B cell (primary cell): ENCODE data around the gene SLC6A4. TPM values are rescaled to one million over a fixed set of nuclear protein-coding genes. Genes with fewer than 3 reads are reported as not detected.

ENCODE experiments used
- ATAC-seq: fragments of 200-7000 bp; cut with Tn5 transposase; one replicate; pipeline ENCODE4 v1.10.0; 2021; ENCODE audit warnings: low read depth, mild to moderate bottlenecking, moderate number of reproducible peaks, moderate library complexity
- CTCF ChIA-PET: fragments of 350-600 bp; sonication (Branson Sonifier 250); formaldehyde crosslinking; loops from one replicate; lab custom pipeline; 2021; ENCODE audit warnings: antibody characterized with exemption, inconsistent platforms; lab: Charles Lee
- POLR2A ChIA-PET: fragments of 350-600 bp; sonication (Branson Sonifier 250); formaldehyde crosslinking; loops from one replicate; lab custom pipeline; 2021; ENCODE audit warnings: antibody characterized with exemption; lab: Charles Lee
- DNase-seq: peaks from one replicate; pipeline ENCODE4 v3.0.0; 2013
- H2AFZ ChIP-seq: 2 replicates; pipeline ENCODE4 v1.6.1; 2012; ENCODE audit warnings: mild to moderate bottlenecking, low read depth, low read length; ENCODE audit not compliant: insufficient read depth, poor library complexity, severe bottlenecking
- H3K27ac ChIP-seq, 2 donors: 1 replicate in 1 of 2; 2 replicates in 1 of 2; pipeline ENCODE4 v1.5.1; 2012 to 2013; ENCODE audit warnings: low read length in 2 of 2, mild to moderate bottlenecking in 2 of 2, moderate library complexity in 1 of 2
- H3K27me3 ChIP-seq, 4 experiments: fragments of 200-600 bp in 1 of 4; sonication (generic) in 1 of 4; replicated peaks in 1 of 4; 1 replicate in 2 of 4; 2 replicates in 2 of 4; pipeline versions ENCODE4 v1.6.1 to v1.7.0; 2013 to 2016; ENCODE audit warnings: low read length in 3 of 4, mild to moderate bottlenecking in 2 of 4, mixed read lengths in 1 of 4, moderate library complexity in 1 of 4; ENCODE audit not compliant: insufficient read depth in 4 of 4, control insufficient read depth in 3 of 4; ENCODE audit errors: control extremely low read depth in 1 of 4
- H3K36me3 ChIP-seq, 2 experiments: replicated peaks in 1 of 2; 1 replicate in 1 of 2; 2 replicates in 1 of 2; pipeline versions ENCODE4 v1.6.1 to v1.7.1; 2013; ENCODE audit warnings: low read length in 1 of 2; ENCODE audit not compliant: insufficient read depth in 2 of 2, control insufficient read depth in 1 of 2; ENCODE audit errors: control extremely low read depth in 1 of 2, extremely low read depth in 1 of 2
- H3K4me1 ChIP-seq, 2 donors: fragments of 200-600 bp in 1 of 2; sonication (generic) in 1 of 2; 1 replicate in 1 of 2; 2 replicates in 1 of 2; pipeline versions ENCODE4 v1.5.1 to v1.6.1; 2013 to 2017; ENCODE audit warnings: low read length in 2 of 2; ENCODE audit not compliant: control insufficient read depth in 2 of 2, insufficient read depth in 2 of 2
- H3K4me2 ChIP-seq: replicated peaks from 2 replicates; pipeline ENCODE3; 2012; ENCODE audit warnings: mild to moderate bottlenecking, low read depth, low read length; ENCODE audit not compliant: poor library complexity, severe bottlenecking
- H3K4me3 ChIP-seq, 5 experiments: fragments of 200-600 bp in 1 of 5; sonication (generic) in 1 of 5; 1 replicate in 3 of 5; 2 replicates in 2 of 5; pipeline versions ENCODE4 v1.5.1 to v1.7.0; 2011 to 2016; ENCODE audit warnings: low read length in 4 of 5, mild to moderate bottlenecking in 4 of 5, low read depth in 2 of 5, control low read depth in 1 of 5, moderate library complexity in 1 of 5; ENCODE audit not compliant: insufficient read depth in 1 of 5; ENCODE audit errors: control extremely low read depth in 1 of 5, extremely low read depth in 1 of 5
- H3K79me2 ChIP-seq: fragments of 200-600 bp; sonication (generic); one replicate; pipeline ENCODE4 v1.6.0; 2016; ENCODE audit warnings: low read length; ENCODE audit not compliant: control insufficient read depth, insufficient read depth
- H3K9ac ChIP-seq: fragments of 200-600 bp; sonication (generic); 2 replicates; pipeline ENCODE4 v1.6.1; 2017; ENCODE audit warnings: mild to moderate bottlenecking, low read length, moderate library complexity
- H3K9me3 ChIP-seq, 3 donors: one replicate each; pipeline versions ENCODE4 v1.6.1 to v1.7.1; 2013; ENCODE audit warnings: low read length in 2 of 3; ENCODE audit not compliant: control insufficient read depth in 2 of 3, insufficient read depth in 1 of 3; ENCODE audit errors: control extremely low read depth in 1 of 3
- H4K20me1 ChIP-seq: 2 replicates; pipeline ENCODE4 v1.6.0; 2012; ENCODE audit warnings: mild to moderate bottlenecking, low read length; ENCODE audit not compliant: insufficient read depth, control insufficient read depth, poor library complexity, severe bottlenecking
- H3K27ac Mint-ChIP-seq: one replicate; pipeline ENCODE4 v1.8.0; 2021; ENCODE audit warnings: mixed read lengths
- H3K27me3 Mint-ChIP-seq: one replicate; pipeline ENCODE4 v1.8.0; 2021; ENCODE audit warnings: mixed read lengths
- H3K4me1 Mint-ChIP-seq: one replicate; pipeline ENCODE4 v1.8.0; 2021; ENCODE audit warnings: mixed read lengths
- H3K4me3 Mint-ChIP-seq: one replicate; pipeline ENCODE4 v1.8.0; 2021; ENCODE audit warnings: mixed read lengths
- H3K9me3 Mint-ChIP-seq: one replicate; pipeline ENCODE4 v1.8.0; 2022; ENCODE audit warnings: mixed read lengths; ENCODE audit not compliant: insufficient read depth
- CTCF ChIP-seq: fragments of 200-600 bp; IDR thresholded peaks from one replicate; pipeline ENCODE4 v1.8.0; 2022; ENCODE audit warnings: antibody characterized with exemption, mild to moderate bottlenecking
- EZH2 ChIP-seq: IDR thresholded peaks from 2 replicates; pipeline ENCODE4 v1.6.1; 2012; ENCODE audit warnings: borderline replicate concordance, low read depth, mild to moderate bottlenecking, moderate library complexity, low read length; ENCODE audit not compliant: insufficient read depth, poor library complexity, severe bottlenecking
- WGBS: methylation state at CpG from one replicate; pipeline ENCODE4 v1.1.5; 2013; ENCODE audit warnings: missing lambda C conversion rate; ENCODE audit not compliant: insufficient coverage; 5-methylcytosine and 5-hydroxymethylcytosine counted together
- intact Hi-C: fragments of 100-400 bp; cut with micrococcal nuclease; formaldehyde crosslinking; loops from one replicate; pipeline ENCODE4 v1.10.0; 2022
- polyA plus RNA-seq: library from polyadenylated mRNA; depleted of rRNA; stranded (reverse); fragments of >200 nt; gene quantifications from 2 replicates; pipeline ENCODE4 v1.2.3, GENCODE V29; 2012
- total RNA-seq, 2 donors: library from RNA; stranded (reverse); fragments of 120-200 nt in 1 of 2; gene quantifications; 1 replicate in 1 of 2; 2 replicates in 1 of 2; pipeline versions ENCODE4 v1.2.3 to v1.2.4, GENCODE V29; 2013 to 2022

SLC6A4 gene
- total and polyA plus RNA-seq, 2 donors (not counting 1 experiment from before 2014, with no cell fraction given) = not detected

GRCh38 chr17:30222721-30223175 is 12.7 kb downstream of the SLC6A4 start:
- no peaks in the 10 kb centered on the region for H3K4me1 Mint-ChIP-seq
- Histone ChIP-seq H3K27me3 (peaks cover 0 to 3% (median 0%) of the 10 kb centered on the region in 4 experiments), H3K79me2 (no peaks in the 10 kb centered on the region), H3K9ac (no peak overlapping the region), H3K36me3 (no peaks in the 10 kb centered on the region), H4K20me1 (no peaks in the 10 kb centered on the region), H2AFZ (no peak overlapping the region), H3K4me3 (no peak overlapping the region), H3K4me1 (no peaks in the 10 kb centered on the region), H3K4me2 (no peak overlapping the region), H3K9me3 (no peaks in the 10 kb centered on the region), H3K27ac (no peak overlapping the region)
- DNase-seq (no peak), ATAC-seq (no peak)
- WGBS = 97% methylated on average over 9 of the region's 13 CpGs
- H3K27me3 Mint-ChIP-seq = peaks cover 4% of the 10 kb centered on the region
- TF ChIP-seq EZH2 (no peak), CTCF (no peak)
- no peak overlapping the region for H3K27ac Mint-ChIP-seq
- ChIA-PET CTCF (interaction anchor here (0.6 to 1.4 kb wide), 2 partner anchors 105 to 118 kb away, joined by 3 to 4 read pairs; no protein-coding TSS in a partner anchor), POLR2A (no interaction called here)
- intact Hi-C loops = no loop called here
- H3K4me3 Mint-ChIP-seq = no peak overlapping the region
- no peaks in the 10 kb centered on the region for H3K9me3 Mint-ChIP-seq

DNA sequence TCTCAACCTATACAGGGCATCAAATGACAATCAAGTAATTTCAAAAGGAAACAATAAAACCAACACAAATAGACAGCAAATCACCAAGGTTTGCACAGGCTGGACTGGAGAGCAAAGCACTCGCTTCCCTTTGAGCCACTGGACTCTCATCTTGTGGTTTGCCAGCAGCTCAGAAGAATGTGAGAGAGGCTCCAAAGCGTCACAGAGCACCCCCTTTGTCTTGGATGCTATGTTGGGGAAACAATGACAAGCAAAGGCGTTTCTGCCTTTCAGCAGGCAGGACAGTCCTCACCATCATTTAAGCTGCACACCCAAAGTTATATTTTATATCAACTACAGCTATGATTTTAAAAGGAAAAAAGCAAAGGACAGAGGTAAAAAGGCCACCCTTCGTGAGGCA is 13.2 kb downstream of the SLC6A4 start:
- H3K27me3 ChIP-seq = peaks cover 0 to 3% (median 0%) of the 10 kb centered on the region in 4 experiments
- Mint-ChIP-seq H3K27ac (no peak overlapping the region), H3K4me1 (no peaks in the 10 kb centered on the region), H3K4me3 (no peak overlapping the region), H3K27me3 (peaks cover 3% of the 10 kb centered on the region), H3K9me3 (no peaks in the 10 kb centered on the region)
- WGBS = 94% methylated on average over 3 of the region's 4 CpGs
- no peaks in the 10 kb centered on the region for H3K4me1 ChIP-seq
- no peak overlapping the region for H3K27ac ChIP-seq
- no peak overlapping the region for H2AFZ ChIP-seq
- no peak overlapping the region for H3K4me3 ChIP-seq
- TF ChIP-seq CTCF = no peak
- TF ChIP-seq EZH2 = no peak
- ChIA-PET CTCF (interaction anchor here (0.6 kb wide), 1 partner anchor 105 kb away, joined by 4 read pairs; no protein-coding TSS in a partner anchor), POLR2A (no interaction called here)
- no peak for DNase-seq
- no peaks in the 10 kb centered on the region for H3K79me2 ChIP-seq
- no peak overlapping the region for H3K9ac ChIP-seq
- intact Hi-C loops = no loop called here
- no peaks in the 10 kb centered on the region for H4K20me1 ChIP-seq
- no peaks in the 10 kb centered on the region for H3K36me3 ChIP-seq
- no peaks in the 10 kb centered on the region for H3K9me3 ChIP-seq
- no peak for ATAC-seq
- no peak overlapping the region for H3K4me2 ChIP-seq
